Esophagus muscularis mucosa (tissue), 4 donors: ENCODE data around the gene CTU1. TPM values are rescaled to one million over a fixed set of nuclear protein-coding genes. Genes with fewer than 3 reads are reported as not detected.

Experiments
- DNase-seq: peaks from one replicate; pipeline ENCODE4 v3.0.0-alpha.2; 2017; ENCODE audit errors: extremely low spot score
- H3K27ac ChIP-seq, 4 donors: fragments of 200-600 bp; sonication (generic); replicated peaks in 1 of 4; 1 replicate in 3 of 4; 2 replicates in 1 of 4; pipeline ENCODE4 v1.5.1; 2016 to 2019; ENCODE audit warnings: mild to moderate bottlenecking in 1 of 4
- H3K27me3 ChIP-seq, 4 donors: fragments of 200-600 bp; sonication (generic); one replicate each; pipeline versions ENCODE4 v1.5.1 to v1.6.0; 2016 to 2019
- H3K36me3 ChIP-seq, 4 donors: fragments of 200-600 bp; sonication (generic); one replicate each; pipeline ENCODE4 v1.5.1; 2016 to 2019
- H3K4me1 ChIP-seq, 4 donors: fragments of 200-600 bp; sonication (generic); one replicate each; pipeline ENCODE4 v1.5.1; 2016 to 2019
- H3K4me3 ChIP-seq, 4 donors: fragments of 200-600 bp; sonication (generic); 1 replicate in 2 of 4; 2 replicates in 2 of 4; pipeline ENCODE4 v1.5.1; 2016 to 2019; ENCODE audit warnings: mild to moderate bottlenecking in 4 of 4, moderate library complexity in 1 of 4
- H3K9me3 ChIP-seq, 4 donors: fragments of 200-600 bp; sonication (generic); 1 replicate in 3 of 4; 2 replicates in 1 of 4; pipeline ENCODE4 v1.5.1; 2016 to 2019
- EP300 ChIP-seq: sonication (generic); formaldehyde crosslinking; IDR thresholded peaks from one replicate; pipeline ENCODE4 v1.6.1; 2017; ENCODE audit warnings: antibody characterized with exemption
- POLR2A ChIP-seq: fragments of 450-650 bp; IDR thresholded peaks from one replicate; pipeline ENCODE4 v1.6.1; 2017; ENCODE audit warnings: antibody characterized with exemption, moderate library complexity, mild to moderate bottlenecking, low read depth
- POLR2AphosphoS5 ChIP-seq, 2 donors: sonication (generic); formaldehyde crosslinking; IDR thresholded peaks; one replicate each; pipeline ENCODE4 v1.6.1; 2017; ENCODE audit warnings: antibody characterized with exemption in 2 of 2
- WGBS: methylation state at CpG from one replicate; pipeline ENCODE4 v1.1.5; 2018; 5-methylcytosine and 5-hydroxymethylcytosine counted together
- intact Hi-C: fragments of 100-400 bp; cut with DNase I; formaldehyde crosslinking; loops from one replicate; pipeline ENCODE4 v1.15.1; 2023
- total RNA-seq, 4 donors: library from RNA; depleted of rRNA; stranded (reverse); fragments of >200 nt; gene quantifications; one replicate each; pipeline versions ENCODE4 v1.1.0 to v1.2.1, GENCODE V29; 2016
- TF ChIP-seq, protein P1 (sequence below), 3 experiments: fragments of 200-600 bp in 2 of 3; fragments of 450-650 bp in 1 of 3; sonication (generic) in 2 of 3; IDR thresholded peaks; one replicate each; pipeline ENCODE4 v1.5.1; 2017 to 2019; ENCODE audit warnings: antibody characterized with exemption in 3 of 3, mild to moderate bottlenecking in 2 of 3, moderate library complexity in 1 of 3

CTU1 gene
- 10 to 100 TPM in 3 of 4 donors, 1 to 10 TPM in 1; 7.1 to 18.9 (median 13.7) TPM for total RNA-seq

DNA sequence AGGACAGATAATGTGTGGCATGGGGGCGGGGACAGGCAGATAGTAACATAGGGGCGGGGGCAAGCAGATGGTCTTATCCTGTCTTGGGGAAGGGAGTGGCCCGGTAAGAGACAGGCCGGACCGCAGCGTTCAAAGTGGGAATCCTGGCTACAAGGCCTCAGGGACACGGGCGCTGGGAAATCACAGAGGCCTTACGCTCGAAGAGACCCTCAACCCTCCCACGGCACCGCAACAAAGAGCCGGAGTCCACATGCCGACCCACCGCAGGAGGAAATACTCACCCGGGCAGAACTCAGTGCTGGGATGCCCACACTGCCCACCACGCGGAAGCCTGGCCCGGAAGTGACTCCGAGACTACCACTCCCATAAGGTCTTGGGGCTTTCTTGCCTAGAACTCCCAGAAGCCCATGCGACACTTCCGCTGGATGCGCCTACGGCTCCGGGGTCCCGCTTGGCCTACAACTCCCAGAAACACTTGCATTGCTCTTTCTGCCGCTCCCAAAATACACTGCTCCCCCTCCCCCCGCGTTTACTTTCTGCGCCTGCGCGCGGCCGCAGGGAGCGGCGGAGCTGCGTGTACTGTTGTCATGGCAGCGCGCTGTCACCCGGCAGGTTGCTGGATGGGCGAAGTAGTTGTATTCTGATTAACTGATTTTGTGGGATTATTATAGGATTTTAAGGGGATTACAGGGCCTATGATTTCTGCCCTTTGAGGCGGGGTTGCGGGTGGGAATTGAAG lies at the start of gene CTU1:
Gene CTU1, minus strand, starts transcription at position 344 of the 739 bp plus-strand sequence. CDS start 3,840 bp downstream, outside the sequence.
- peak within 1 kb of the TSS; percentile 68 to 77 (median 69) for H3K27ac ChIP-seq
- intact Hi-C loops = loop anchor here (5.0 kb wide), 1 partner anchor 489 kb away; no protein-coding TSS in a partner anchor
- H3K27me3 ChIP-seq = peaks cover 0 to 5% (median 0%) of the 10 kb centered on the region in 4 donors
- H3K9me3 ChIP-seq = no peaks in the 10 kb centered on the region
- peaks cover 1 to 20% (median 11%) of the 10 kb centered on the region in 4 donors for H3K36me3 ChIP-seq
- H3K4me3 ChIP-seq = peak within 1 kb of the TSS; percentile 65 to 89 (median 76)
- DNase-seq = peak; percentile 99
- TF ChIP-seq POLR2AphosphoS5 (IDR thresholded peaks at IDR 0.05) (peak; percentile 75 to 97), POLR2A (no peak), EP300 (no peak)
- TF ChIP-seq, protein P1, sequence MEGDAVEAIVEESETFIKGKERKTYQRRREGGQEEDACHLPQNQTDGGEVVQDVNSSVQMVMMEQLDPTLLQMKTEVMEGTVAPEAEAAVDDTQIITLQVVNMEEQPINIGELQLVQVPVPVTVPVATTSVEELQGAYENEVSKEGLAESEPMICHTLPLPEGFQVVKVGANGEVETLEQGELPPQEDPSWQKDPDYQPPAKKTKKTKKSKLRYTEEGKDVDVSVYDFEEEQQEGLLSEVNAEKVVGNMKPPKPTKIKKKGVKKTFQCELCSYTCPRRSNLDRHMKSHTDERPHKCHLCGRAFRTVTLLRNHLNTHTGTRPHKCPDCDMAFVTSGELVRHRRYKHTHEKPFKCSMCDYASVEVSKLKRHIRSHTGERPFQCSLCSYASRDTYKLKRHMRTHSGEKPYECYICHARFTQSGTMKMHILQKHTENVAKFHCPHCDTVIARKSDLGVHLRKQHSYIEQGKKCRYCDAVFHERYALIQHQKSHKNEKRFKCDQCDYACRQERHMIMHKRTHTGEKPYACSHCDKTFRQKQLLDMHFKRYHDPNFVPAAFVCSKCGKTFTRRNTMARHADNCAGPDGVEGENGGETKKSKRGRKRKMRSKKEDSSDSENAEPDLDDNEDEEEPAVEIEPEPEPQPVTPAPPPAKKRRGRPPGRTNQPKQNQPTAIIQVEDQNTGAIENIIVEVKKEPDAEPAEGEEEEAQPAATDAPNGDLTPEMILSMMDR (IDR thresholded peaks at IDR 0.05) = peak in 2 of 3 experiments; percentile 31
- WGBS = under 1% methylated on average over 26 of the region's 43 CpGs
- H3K4me1 ChIP-seq = peaks cover 13 to 36% (median 19%) of the 10 kb centered on the region in 4 donors

DNA sequence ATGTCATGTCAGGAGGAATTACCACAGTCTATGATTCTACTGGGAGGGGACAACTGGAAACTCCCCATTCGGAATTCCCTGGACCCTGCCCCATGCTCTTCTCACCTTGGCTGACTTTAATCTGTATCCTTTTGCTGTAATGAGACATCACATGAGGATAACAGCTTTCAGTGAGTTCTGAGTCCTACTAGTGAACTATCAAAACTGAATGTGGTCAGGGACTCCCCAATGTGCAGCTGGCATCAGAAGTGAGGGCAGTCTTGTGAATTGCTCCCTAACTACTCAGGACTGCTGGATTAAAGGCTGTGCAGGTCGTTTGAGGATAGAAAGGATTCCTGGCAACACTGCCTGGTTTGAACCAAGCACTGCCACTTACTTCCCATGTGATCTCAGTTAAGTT lies 49.1 kb upstream of the CTU1 start:
- no peak for DNase-seq
- H3K4me1 ChIP-seq = no peaks in the 10 kb centered on the region
- intact Hi-C loops = no loop called here
- WGBS = 25% methylated on average over 2 of the region's 2 CpGs
- H3K27ac ChIP-seq = no peak overlapping the region
- no peak for TF ChIP-seq EP300
- TF ChIP-seq POLR2AphosphoS5 (IDR thresholded peaks at IDR 0.05) = no peak
- TF ChIP-seq POLR2A = no peak
- TF ChIP-seq, protein P1 (IDR thresholded peaks at IDR 0.05) = no peak
- H3K27me3 ChIP-seq = peaks cover 0 to 42% (median 2%) of the 10 kb centered on the region in 4 donors
- no peaks in the 10 kb centered on the region for H3K36me3 ChIP-seq
- H3K9me3 ChIP-seq = no peaks in the 10 kb centered on the region
- no peak overlapping the region for H3K4me3 ChIP-seq

DNA sequence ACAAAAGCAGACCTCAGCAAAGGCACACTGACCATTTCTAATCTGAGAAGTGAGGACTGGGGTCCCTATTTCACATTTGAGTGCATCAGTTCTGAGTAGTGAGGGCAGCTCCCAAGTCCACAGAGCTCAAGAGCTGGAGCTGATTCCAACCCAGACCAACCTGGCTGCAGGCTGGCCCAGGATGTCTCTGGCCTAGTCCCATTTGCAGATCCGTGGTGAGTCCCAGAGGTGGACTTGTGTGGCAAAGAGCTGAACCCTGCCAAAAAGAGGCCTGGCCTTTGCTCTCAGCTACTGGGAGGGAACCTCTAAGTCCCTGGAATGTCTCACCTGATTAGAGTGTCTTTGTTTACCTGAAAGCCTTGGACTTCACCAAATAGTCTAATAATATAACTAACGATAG lies 48.5 kb upstream of the CTU1 start:
- no peaks in the 10 kb centered on the region for H3K4me1 ChIP-seq
- H3K9me3 ChIP-seq = no peaks in the 10 kb centered on the region
- H3K36me3 ChIP-seq = no peaks in the 10 kb centered on the region
- intact Hi-C loops = no loop called here
- TF ChIP-seq, protein P1 (IDR thresholded peaks at IDR 0.05) = no peak
- no peak for TF ChIP-seq POLR2A
- TF ChIP-seq POLR2AphosphoS5 (IDR thresholded peaks at IDR 0.05) = no peak
- TF ChIP-seq EP300 = no peak
- 30% methylated on average over 2 of the region's 2 CpGs for WGBS
- no peak for DNase-seq
- H3K27me3 ChIP-seq = peaks cover 0 to 47% (median 2%) of the 10 kb centered on the region in 4 donors
- H3K4me3 ChIP-seq = no peak overlapping the region
- H3K27ac ChIP-seq = no peak overlapping the region

DNA sequence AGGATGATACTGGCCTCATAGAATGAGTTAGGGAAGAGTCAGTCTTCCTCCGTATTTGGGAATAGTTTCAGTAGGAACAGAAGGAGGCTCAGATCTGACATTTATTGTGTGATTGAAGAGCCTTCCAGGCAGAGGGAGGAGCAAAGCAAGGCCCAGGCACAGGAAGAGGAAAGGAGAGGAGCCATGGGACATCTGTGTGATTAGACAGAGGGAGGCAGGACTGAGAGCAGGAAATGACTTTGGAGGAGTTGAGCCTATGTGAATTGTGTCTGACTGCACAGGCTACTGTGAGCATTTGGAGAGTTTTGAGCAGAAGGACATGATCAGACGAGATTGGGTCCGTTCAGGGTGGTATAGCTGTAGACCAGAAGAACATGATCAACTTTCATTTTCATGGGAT lies 42.4 kb upstream of the CTU1 start:
- 60% methylated on average over 3 of the region's 3 CpGs for WGBS
- peaks cover 0 to 6% (median 0%) of the 10 kb centered on the region in 4 donors for H3K9me3 ChIP-seq
- TF ChIP-seq POLR2A (no peak), EP300 (no peak), POLR2AphosphoS5 (IDR thresholded peaks at IDR 0.05) (no peak)
- TF ChIP-seq, protein P1 (IDR thresholded peaks at IDR 0.05) = no peak
- no peaks in the 10 kb centered on the region for H3K36me3 ChIP-seq
- intact Hi-C loops = no loop called here
- H3K4me1 ChIP-seq = no peaks in the 10 kb centered on the region
- H3K4me3 ChIP-seq = no peak overlapping the region
- no peak for DNase-seq
- no peak overlapping the region for H3K27ac ChIP-seq
- peaks cover 0 to 40% (median 2%) of the 10 kb centered on the region in 4 donors for H3K27me3 ChIP-seq
